HG03354 (cell line): ENCODE measurements around the gene ALOX5.

ENCODE experiments used
- ATAC-seq: cut with Tn5 transposase; IDR thresholded peaks from one replicate; pipeline ENCODE4 v1.9.1; 2021; ENCODE audit warnings: mild to moderate bottlenecking; ENCODE audit not compliant: unreplicated experiment, poor library complexity, severe bottlenecking

ALOX5 gene

DNA sequence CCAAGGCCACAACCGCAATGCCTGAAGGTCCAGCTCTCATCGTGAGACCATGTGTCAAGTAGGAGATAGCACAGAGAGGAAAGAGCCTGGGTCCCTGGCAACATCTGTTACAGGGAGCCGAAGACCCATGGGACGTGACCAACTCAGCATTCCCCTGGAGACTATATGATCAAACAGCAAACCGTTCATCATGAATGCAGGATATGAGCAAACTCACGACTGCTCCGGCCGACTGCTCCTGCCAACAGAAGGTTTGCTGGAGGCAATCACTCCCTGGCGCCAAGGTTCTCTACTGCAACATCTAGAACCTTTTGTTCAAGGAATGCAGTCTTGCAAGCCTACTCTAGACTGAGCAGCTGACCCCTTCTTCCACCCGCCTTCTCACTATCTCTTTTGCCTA lies 114.3 kb downstream of the ALOX5 start:
- no peak for ATAC-seq

DNA sequence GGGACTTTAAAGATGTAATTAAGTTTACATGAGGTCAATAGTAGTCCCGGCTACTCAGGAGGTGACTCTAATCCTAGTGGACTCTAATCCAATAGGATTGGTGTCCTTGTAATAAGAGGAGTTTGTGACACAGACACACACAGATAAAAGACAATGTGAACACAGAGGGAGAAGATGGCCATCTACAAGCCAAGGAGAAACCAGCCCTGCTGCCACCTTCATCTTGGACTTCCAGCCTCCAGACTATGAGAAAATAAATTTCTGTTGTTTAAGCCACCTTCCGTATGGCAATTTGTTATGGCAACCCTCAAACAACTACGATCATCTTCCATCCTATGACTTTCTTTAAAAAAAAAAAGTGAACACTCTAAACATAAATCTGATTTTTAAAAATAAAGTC lies 116.3 kb downstream of the ALOX5 start:
- no peak for ATAC-seq

DNA sequence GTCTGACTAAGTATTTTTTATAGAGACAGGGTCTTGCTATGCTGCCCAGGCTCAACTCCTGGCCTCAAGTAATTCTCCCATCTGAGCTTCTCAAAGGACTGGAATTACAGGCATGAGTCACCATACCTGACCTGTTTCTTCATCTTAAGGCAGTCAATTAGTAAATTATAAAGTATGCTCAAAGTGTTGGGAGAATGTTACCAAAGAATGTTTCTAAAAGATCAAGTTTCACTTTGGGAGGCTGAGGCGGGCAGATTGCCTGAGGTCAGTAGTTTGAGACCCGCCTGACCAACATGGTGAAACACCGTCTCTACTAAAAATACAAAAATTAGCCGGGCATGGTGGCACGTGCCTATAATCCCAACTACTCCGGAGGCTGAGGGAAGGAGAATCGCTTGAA lies 117.0 kb downstream of the ALOX5 start:
- ATAC-seq: no peak
